GM12878 (cell line): ENCODE measurements around the gene CDK17. TPM values are rescaled to one million over a fixed set of nuclear protein-coding genes. Genes with fewer than 3 reads are reported as not detected.

Experiments
- ATAC-seq: fragments of 200-7000 bp; cut with Tn5 transposase; 3 replicates; pipeline ENCODE4 v1.9.1; 2020; ENCODE audit warnings: mild to moderate bottlenecking, moderate library complexity
- BruUV-seq: library from RNA; stranded (reverse); fragments of 400-500 nt; replicated peaks from 2 replicates; lab custom pipeline; 2021; lab: Mats Ljungman, UMichigan
- CTCF ChIA-PET: fragments of 300-600 bp; sonication (Branson Sonifier 250); formaldehyde crosslinking; extraction: SDS; loops from one replicate; lab custom pipeline; 2021; ENCODE audit warnings: inconsistent platforms; lab: Yijun Ruan, JAX
- POLR2A ChIA-PET: fragments of 350-600 bp; formaldehyde crosslinking; extraction: SDS; loops from one replicate; lab custom pipeline; 2021; ENCODE audit warnings: inconsistent platforms; lab: Charles Lee
- RAD21 ChIA-PET: fragments of 300-600 bp; sonication (Branson Sonifier 250); formaldehyde crosslinking; loops from one replicate; lab custom pipeline; 2023; ENCODE audit warnings: antibody characterized with exemption; ENCODE audit not compliant: unreplicated experiment; lab: Charles Lee
- SMC1A ChIA-PET: fragments of 300-600 bp; sonication (Branson Sonifier 250); formaldehyde crosslinking; loops from one replicate; lab custom pipeline; 2023; ENCODE audit not compliant: unreplicated experiment, uncharacterized antibody; lab: Charles Lee
- DNase-seq: peaks from one replicate; pipeline ENCODE4 v3.0.0-alpha.2; 2011; ENCODE audit warnings: low read depth, low spot score
- FAIRE-seq: peaks from 3 replicates; lab custom pipeline; 2011; peaks lifted over from hg19 to GRCh38; lab: Jason Lieb, UNC
- H2AFZ ChIP-seq: 2 replicates; pipeline ENCODE4 v1.6.0; 2011; ENCODE audit warnings: low read depth, low read length, control low read depth; ENCODE audit not compliant: control insufficient read depth
- H3K27ac ChIP-seq: 2 replicates; pipeline ENCODE4 v1.5.1; 2011; ENCODE audit warnings: control low read depth; ENCODE audit not compliant: control insufficient read depth, insufficient read depth
- H3K27me3 ChIP-seq, 2 experiments: replicated peaks in 1 of 2; 2 replicates each; pipeline versions ENCODE4 v1.6.0 to v1.6.1; 2011; ENCODE audit warnings: low read length in 1 of 2; ENCODE audit not compliant: control insufficient read depth in 2 of 2, insufficient read depth in 2 of 2
- H3K36me3 ChIP-seq, 2 experiments: 2 replicates each; pipeline ENCODE4 v1.5.1; 2011; ENCODE audit warnings: low read length in 1 of 2; ENCODE audit not compliant: control insufficient read depth in 2 of 2, insufficient read depth in 2 of 2
- H3K4me1 ChIP-seq: 2 replicates; pipeline ENCODE4 v1.6.1; 2011; ENCODE audit warnings: mild to moderate bottlenecking, low read length, moderate library complexity, mixed read lengths; ENCODE audit not compliant: control insufficient read depth, insufficient read depth
- H3K4me2 ChIP-seq: 2 replicates; pipeline ENCODE4 v1.6.0; 2011; ENCODE audit warnings: control low read depth; ENCODE audit not compliant: control insufficient read depth, insufficient read depth
- H3K4me3 ChIP-seq: fragments of 200-600 bp; sonication (generic); 2 replicates; pipeline ENCODE4 v1.5.1; 2016
- H3K79me2 ChIP-seq: 2 replicates; pipeline ENCODE4 v1.6.0; 2011; ENCODE audit warnings: low read length; ENCODE audit not compliant: control insufficient read depth, insufficient read depth
- H3K9ac ChIP-seq: 2 replicates; pipeline ENCODE4 v1.8.0; 2011; ENCODE audit warnings: low read length, control low read depth, mixed read lengths; ENCODE audit not compliant: control insufficient read depth, insufficient read depth
- H3K9me3 ChIP-seq: replicated peaks from 3 replicates; pipeline ENCODE4 v1.5.1; 2011; ENCODE audit warnings: mild to moderate bottlenecking, low read length; ENCODE audit not compliant: control insufficient read depth, insufficient read depth
- H4K20me1 ChIP-seq: 2 replicates; pipeline ENCODE4 v1.6.0; 2011; ENCODE audit not compliant: control insufficient read depth, insufficient read depth
- ATF7 ChIP-seq: fragments of 450-650 bp; IDR thresholded peaks from 2 replicates; pipeline ENCODE4 v1.6.1; 2016; ENCODE audit warnings: low read depth, mild to moderate bottlenecking
- CHD1 ChIP-seq: IDR thresholded peaks from 2 replicates; pipeline ENCODE4 v1.6.1; 2012; ENCODE audit warnings: low read depth, low read length, improper control_type of control experiment
- FOXK2 ChIP-seq: fragments of 450-650 bp; IDR thresholded peaks from 2 replicates; pipeline ENCODE4 v1.6.1; 2017; ENCODE audit warnings: mild to moderate bottlenecking, moderate library complexity
- KLF5 ChIP-seq: fragments of 450-650 bp; IDR thresholded peaks from 2 replicates; pipeline ENCODE4 v1.6.1; 2014; ENCODE audit warnings: mild to moderate bottlenecking; ENCODE audit not compliant: partially characterized antibody
- MEF2A ChIP-seq: IDR thresholded peaks from 2 replicates; pipeline ENCODE4 v1.6.1; 2011; ENCODE audit warnings: low read depth, mild to moderate bottlenecking, low read length, moderate library complexity; ENCODE audit not compliant: insufficient read depth
- NR2C2 ChIP-seq: IDR thresholded peaks from 2 replicates; pipeline ENCODE4 v1.6.1; 2011; ENCODE audit warnings: borderline replicate concordance, low read depth; ENCODE audit not compliant: control insufficient read depth, insufficient read length
- NR2F1 ChIP-seq: fragments of 450-650 bp; conservative IDR thresholded peaks from 2 replicates; pipeline ENCODE4 v1.6.1; 2017; ENCODE audit warnings: mild to moderate bottlenecking
- RB1 ChIP-seq: fragments of 450-650 bp; formaldehyde crosslinking; IDR thresholded peaks from 2 replicates; pipeline ENCODE4 v1.6.1; 2017; ENCODE audit warnings: mild to moderate bottlenecking, borderline replicate concordance
- RUNX3 ChIP-seq: IDR thresholded peaks from 2 replicates; pipeline ENCODE4 v1.6.1; 2012; ENCODE audit warnings: low read length, inconsistent platforms
- SMAD5 ChIP-seq: IDR thresholded peaks from 2 replicates; pipeline ENCODE4 v1.6.1; 2016; ENCODE audit warnings: antibody characterized with exemption, low read depth
- SREBF1 ChIP-seq: IDR thresholded peaks from 2 replicates; pipeline ENCODE4 v1.6.1; 2012; ENCODE audit warnings: mild to moderate bottlenecking, low read length
- TAF1 ChIP-seq: IDR thresholded peaks from 2 replicates; pipeline ENCODE4 v1.6.1; 2011; ENCODE audit warnings: mild to moderate bottlenecking, low read depth, low read length, borderline replicate concordance
- TCF12 ChIP-seq: IDR thresholded peaks from 2 replicates; pipeline ENCODE4 v1.6.1; 2011; ENCODE audit warnings: low read depth, mild to moderate bottlenecking, low read length
- WGBS: methylation state at CpG from one replicate; pipeline ENCODE4 v1.1.6; 2016; ENCODE audit warnings: low lambda C conversion rate; ENCODE audit not compliant: insufficient replicate concordance, insufficient coverage; ENCODE audit errors: missing lambda C conversion rate; 5-methylcytosine and 5-hydroxymethylcytosine counted together
- in situ Hi-C: fragments of 300-500 bp; cut with MboI; formaldehyde crosslinking; loops from 9 replicates; pipeline ENCODE4 v1.14.3; 2018; ENCODE audit warnings: mixed read lengths
- intact Hi-C: fragments of 100-400 bp; cut with micrococcal nuclease; formaldehyde crosslinking; loops from one replicate; pipeline ENCODE4 v1.14.2; 2022; ENCODE audit not compliant: unreplicated experiment
- polyA plus RNA-seq, 11 experiments: library from polyadenylated mRNA; depleted of rRNA in 4 of 11; unstranded in 6 of 11; stranded (reverse) in 5 of 11; fragments of >200 nt; fragmentation: Nextera tagmentation in 4 of 11; fragmentation: Illumina TruSeq in 1 of 11; extraction: Ambion mirVana in 4 of 11; extraction: Trizol in 1 of 11; gene quantifications; 1 replicate in 1 of 11; 2 replicates in 10 of 11; pipeline versions ENCODE4 v1.2.1 to v1.2.3, GENCODE V29; 2011 to 2016; ENCODE audit warnings: inconsistent platforms in 2 of 11, missing spikeins in 2 of 11, low read depth in 1 of 11
- total RNA-seq, 4 experiments: library from RNA; depleted of rRNA in 3 of 4; stranded (reverse); fragments of >200 nt in 3 of 4; fragmentation: Illumina TruSeq in 1 of 4; extraction: Trizol in 1 of 4; gene quantifications; 2 replicates each; pipeline versions ENCODE4 v1.2.1 to v1.2.3, GENCODE V29; 2013 to 2021
- TF ChIP-seq, protein P1 (sequence below): fragments of 150-350 bp; IDR thresholded peaks from 2 replicates; pipeline ENCODE4 v1.6.1; 2014; ENCODE audit warnings: mild to moderate bottlenecking, low read depth, low read length
- TF ChIP-seq, protein P2 (sequence below): IDR thresholded peaks from 2 replicates; pipeline ENCODE4 v1.6.1; 2012; ENCODE audit warnings: low read depth, low read length, improper control_type of control experiment
- TF ChIP-seq, protein P3 (sequence below): fragments of 450-650 bp; IDR thresholded peaks from 2 replicates; pipeline ENCODE4 v1.6.1; 2016; ENCODE audit warnings: mild to moderate bottlenecking
- TF ChIP-seq, protein P4 (sequence below): fragments of 450-650 bp; IDR thresholded peaks from 2 replicates; pipeline ENCODE4 v1.6.1; 2017; ENCODE audit warnings: antibody characterized with exemption, mild to moderate bottlenecking, moderate library complexity

The CDK17 gene
- total and polyA plus RNA-seq, 10 of the 15 experiments (the other 5 are each of a cell fraction or from before 2014, with no cell fraction given): 5.6 to 45.6 (median 18.3) TPM

DNA sequence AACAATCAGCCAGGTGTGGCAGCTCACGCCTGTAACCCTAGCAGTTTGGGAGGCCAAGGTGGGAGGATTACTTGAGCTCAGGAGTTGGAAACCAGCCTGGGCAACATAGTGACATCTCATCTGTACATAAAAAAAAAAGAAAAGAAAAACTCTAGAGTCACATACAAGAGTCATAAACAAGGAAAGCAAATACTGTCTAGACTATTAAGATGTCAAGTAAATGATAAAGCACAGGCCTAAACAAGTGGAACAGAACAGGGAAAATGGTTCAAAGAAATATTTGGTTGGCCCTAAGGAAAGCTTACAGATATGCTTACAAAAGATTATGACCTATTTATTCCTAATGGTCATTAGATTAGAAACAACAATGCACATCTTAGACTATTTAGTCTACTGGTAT is 12.3 kb downstream of the CDK17 start (continued):
- TF ChIP-seq, protein P1, sequence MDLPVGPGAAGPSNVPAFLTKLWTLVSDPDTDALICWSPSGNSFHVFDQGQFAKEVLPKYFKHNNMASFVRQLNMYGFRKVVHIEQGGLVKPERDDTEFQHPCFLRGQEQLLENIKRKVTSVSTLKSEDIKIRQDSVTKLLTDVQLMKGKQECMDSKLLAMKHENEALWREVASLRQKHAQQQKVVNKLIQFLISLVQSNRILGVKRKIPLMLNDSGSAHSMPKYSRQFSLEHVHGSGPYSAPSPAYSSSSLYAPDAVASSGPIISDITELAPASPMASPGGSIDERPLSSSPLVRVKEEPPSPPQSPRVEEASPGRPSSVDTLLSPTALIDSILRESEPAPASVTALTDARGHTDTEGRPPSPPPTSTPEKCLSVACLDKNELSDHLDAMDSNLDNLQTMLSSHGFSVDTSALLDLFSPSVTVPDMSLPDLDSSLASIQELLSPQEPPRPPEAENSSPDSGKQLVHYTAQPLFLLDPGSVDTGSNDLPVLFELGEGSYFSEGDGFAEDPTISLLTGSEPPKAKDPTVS: no peak
- no peak for TF ChIP-seq SREBF1
- TF ChIP-seq CHD1: no peak
- no peak for TF ChIP-seq RB1
- TF ChIP-seq NR2C2: no peak
- TF ChIP-seq FOXK2: no peak

DNA sequence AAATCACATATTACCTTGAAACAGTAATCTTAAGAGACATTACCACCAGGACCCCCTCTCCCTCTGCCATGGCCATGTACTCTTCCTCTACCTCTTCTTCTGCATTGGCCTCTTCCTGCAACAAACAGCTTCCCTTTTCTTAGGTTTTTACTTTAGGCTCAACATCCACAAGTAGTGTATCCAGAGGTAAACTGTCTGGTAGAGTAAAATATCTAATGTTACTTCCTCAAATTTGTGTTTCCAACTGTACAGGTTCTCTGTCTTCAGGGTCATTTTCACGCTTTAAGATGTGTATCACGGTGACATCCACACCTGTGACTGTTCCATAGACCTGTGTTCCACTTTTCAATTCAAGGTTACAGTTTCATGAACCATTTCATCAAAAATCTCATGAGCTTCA is 13.4 kb downstream of the CDK17 start:
- ChIA-PET SMC1A (interaction anchor here (0.6 kb wide), 1 partner anchor 12 kb away, joined by 3 read pairs; no protein-coding TSS in a partner anchor), POLR2A (interaction anchor here (1.5 kb wide), 1 partner anchor 16 kb away, joined by 3 read pairs; no protein-coding TSS in a partner anchor), RAD21 (interaction anchor here (1.8 kb wide), 1 partner anchor 11 kb away, joined by 5 read pairs; no protein-coding TSS in a partner anchor), CTCF (no interaction called here)
- WGBS: 100% methylated on average over 2 of the region's 2 CpGs
- H3K79me2 ChIP-seq: peaks cover 94% of the 10 kb centered on the region
- no peak for FAIRE-seq
- intact Hi-C loops (no loop called here), in situ Hi-C loops (no loop called here)
- no peak for DNase-seq
- H3K27ac ChIP-seq: no peak overlapping the region
- H3K9me3 ChIP-seq: peaks cover 3% of the 10 kb centered on the region; the same call in 1 of the 3 replicates
- peak; percentile 42 for ATAC-seq
- TSS peak; percentile 9 for BruUV-seq
- H2AFZ ChIP-seq: no peak overlapping the region
- no peaks in the 10 kb centered on the region for H3K27me3 ChIP-seq
- H3K4me1 ChIP-seq: no peaks in the 10 kb centered on the region
- H3K4me3 ChIP-seq: no peak overlapping the region
- no peaks in the 10 kb centered on the region for H4K20me1 ChIP-seq
- H3K36me3 ChIP-seq: no peaks in the 10 kb centered on the region; a peak in 3 of 4 replicates
- H3K4me2 ChIP-seq: no peak overlapping the region
- no peak overlapping the region for H3K9ac ChIP-seq
- TF ChIP-seq, protein P2, sequence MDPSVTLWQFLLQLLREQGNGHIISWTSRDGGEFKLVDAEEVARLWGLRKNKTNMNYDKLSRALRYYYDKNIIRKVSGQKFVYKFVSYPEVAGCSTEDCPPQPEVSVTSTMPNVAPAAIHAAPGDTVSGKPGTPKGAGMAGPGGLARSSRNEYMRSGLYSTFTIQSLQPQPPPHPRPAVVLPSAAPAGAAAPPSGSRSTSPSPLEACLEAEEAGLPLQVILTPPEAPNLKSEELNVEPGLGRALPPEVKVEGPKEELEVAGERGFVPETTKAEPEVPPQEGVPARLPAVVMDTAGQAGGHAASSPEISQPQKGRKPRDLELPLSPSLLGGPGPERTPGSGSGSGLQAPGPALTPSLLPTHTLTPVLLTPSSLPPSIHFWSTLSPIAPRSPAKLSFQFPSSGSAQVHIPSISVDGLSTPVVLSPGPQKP: no peak
- no peak for TF ChIP-seq NR2F1
- no peak for TF ChIP-seq TAF1
- TF ChIP-seq, protein P3, sequence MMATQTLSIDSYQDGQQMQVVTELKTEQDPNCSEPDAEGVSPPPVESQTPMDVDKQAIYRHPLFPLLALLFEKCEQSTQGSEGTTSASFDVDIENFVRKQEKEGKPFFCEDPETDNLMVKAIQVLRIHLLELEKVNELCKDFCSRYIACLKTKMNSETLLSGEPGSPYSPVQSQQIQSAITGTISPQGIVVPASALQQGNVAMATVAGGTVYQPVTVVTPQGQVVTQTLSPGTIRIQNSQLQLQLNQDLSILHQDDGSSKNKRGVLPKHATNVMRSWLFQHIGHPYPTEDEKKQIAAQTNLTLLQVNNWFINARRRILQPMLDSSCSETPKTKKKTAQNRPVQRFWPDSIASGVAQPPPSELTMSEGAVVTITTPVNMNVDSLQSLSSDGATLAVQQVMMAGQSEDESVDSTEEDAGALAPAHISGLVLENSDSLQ: no peak
- TF ChIP-seq, protein P4, sequence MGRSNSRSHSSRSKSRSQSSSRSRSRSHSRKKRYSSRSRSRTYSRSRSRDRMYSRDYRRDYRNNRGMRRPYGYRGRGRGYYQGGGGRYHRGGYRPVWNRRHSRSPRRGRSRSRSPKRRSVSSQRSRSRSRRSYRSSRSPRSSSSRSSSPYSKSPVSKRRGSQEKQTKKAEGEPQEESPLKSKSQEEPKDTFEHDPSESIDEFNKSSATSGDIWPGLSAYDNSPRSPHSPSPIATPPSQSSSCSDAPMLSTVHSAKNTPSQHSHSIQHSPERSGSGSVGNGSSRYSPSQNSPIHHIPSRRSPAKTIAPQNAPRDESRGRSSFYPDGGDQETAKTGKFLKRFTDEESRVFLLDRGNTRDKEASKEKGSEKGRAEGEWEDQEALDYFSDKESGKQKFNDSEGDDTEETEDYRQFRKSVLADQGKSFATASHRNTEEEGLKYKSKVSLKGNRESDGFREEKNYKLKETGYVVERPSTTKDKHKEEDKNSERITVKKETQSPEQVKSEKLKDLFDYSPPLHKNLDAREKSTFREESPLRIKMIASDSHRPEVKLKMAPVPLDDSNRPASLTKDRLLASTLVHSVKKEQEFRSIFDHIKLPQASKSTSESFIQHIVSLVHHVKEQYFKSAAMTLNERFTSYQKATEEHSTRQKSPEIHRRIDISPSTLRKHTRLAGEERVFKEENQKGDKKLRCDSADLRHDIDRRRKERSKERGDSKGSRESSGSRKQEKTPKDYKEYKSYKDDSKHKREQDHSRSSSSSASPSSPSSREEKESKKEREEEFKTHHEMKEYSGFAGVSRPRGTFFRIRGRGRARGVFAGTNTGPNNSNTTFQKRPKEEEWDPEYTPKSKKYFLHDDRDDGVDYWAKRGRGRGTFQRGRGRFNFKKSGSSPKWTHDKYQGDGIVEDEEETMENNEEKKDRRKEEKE: no peak
- TF ChIP-seq ATF7: no peak
- no peak for TF ChIP-seq MEF2A
- no peak for TF ChIP-seq KLF5
- no peak for TF ChIP-seq SMAD5
- TF ChIP-seq TCF12: no peak
- TF ChIP-seq RUNX3: no peak
